Measurements from ENCODE around the gene HOMER3.

HOMER3 gene

GRCh38 chr19:18940769-18941627 is at the start of gene HOMER3:
TSS of gene HOMER3 (minus strand) at chr19:18941217. CDS start at chr19:18938982, 2,235 bp downstream.
- H3K9me3 ChIP-seq (ENCODE audit: control insufficient read depth, insufficient read depth, low read depth, low read length), result no peaks in the 10 kb centered on the region
- H3K27ac ChIP-seq (ENCODE audit: low read depth, low read length), result peak within 1 kb of the TSS; percentile 8; the same call in 1 of the 2 replicates
- peaks cover 14% of the 10 kb centered on the region for H3K4me1 ChIP-seq (ENCODE audit: control insufficient read depth, insufficient read depth, low read length)
- H3K9ac ChIP-seq (ENCODE audit: low read length), result peak within 1 kb of the TSS; percentile 82
- peak within 1 kb of the TSS; percentile 79 for H3K4me3 ChIP-seq (ENCODE audit: low read depth, low read length)
- H3K27me3 ChIP-seq (ENCODE audit: control insufficient read depth, insufficient read depth, low read length), result peaks cover 18% of the 10 kb centered on the region
- peaks cover 10% of the 10 kb centered on the region; the same call in 1 of the 2 replicates for H3K36me3 ChIP-seq (ENCODE audit: control insufficient read depth, insufficient read depth, low read length)

GRCh38 chr19:18990128-18990708 is 49.2 kb upstream of the HOMER3 start:
- no peak overlapping the region for H3K9ac ChIP-seq (ENCODE audit: low read length)
- H3K4me3 ChIP-seq (ENCODE audit: low read depth, low read length), result no peak overlapping the region
- H3K27me3 ChIP-seq (ENCODE audit: control insufficient read depth, insufficient read depth, low read length), result no peaks in the 10 kb centered on the region
- peaks cover 2% of the 10 kb centered on the region; the same call in 1 of the 2 replicates for H3K4me1 ChIP-seq (ENCODE audit: control insufficient read depth, insufficient read depth, low read length)
- H3K27ac ChIP-seq (ENCODE audit: low read depth, low read length), result no peak overlapping the region
- H3K36me3 ChIP-seq (ENCODE audit: control insufficient read depth, insufficient read depth, low read length), result peaks cover 32% of the 10 kb centered on the region
- no peaks in the 10 kb centered on the region for H3K9me3 ChIP-seq (ENCODE audit: control insufficient read depth, insufficient read depth, low read depth, low read length)

GRCh38 chr19:18989316-18989715 is 48.3 kb upstream of the HOMER3 start:
- Histone ChIP-seq H3K4me1 (ENCODE audit: control insufficient read depth, insufficient read depth, low read length) (peaks cover 2% of the 10 kb centered on the region; the same call in 1 of the 2 replicates), H3K27me3 (ENCODE audit: control insufficient read depth, insufficient read depth, low read length) (no peaks in the 10 kb centered on the region), H3K9ac (ENCODE audit: low read length) (no peak overlapping the region), H3K9me3 (ENCODE audit: control insufficient read depth, insufficient read depth, low read depth, low read length) (no peaks in the 10 kb centered on the region), H3K36me3 (ENCODE audit: control insufficient read depth, insufficient read depth, low read length) (peaks cover 23% of the 10 kb centered on the region), H3K4me3 (ENCODE audit: low read depth, low read length) (no peak overlapping the region), H3K27ac (ENCODE audit: low read depth, low read length) (no peak overlapping the region)

GRCh38 chr19:18987456-18987855 is 46.4 kb upstream of the HOMER3 start:
- Histone ChIP-seq H3K4me3 (ENCODE audit: low read depth, low read length) (no peak overlapping the region), H3K9me3 (ENCODE audit: control insufficient read depth, insufficient read depth, low read depth, low read length) (no peaks in the 10 kb centered on the region), H3K36me3 (ENCODE audit: control insufficient read depth, insufficient read depth, low read length) (peaks cover 4% of the 10 kb centered on the region), H3K4me1 (ENCODE audit: control insufficient read depth, insufficient read depth, low read length) (peaks cover 2% of the 10 kb centered on the region; the same call in 1 of the 2 replicates), H3K27ac (ENCODE audit: low read depth, low read length) (no peak overlapping the region), H3K27me3 (ENCODE audit: control insufficient read depth, insufficient read depth, low read length) (peaks cover 4% of the 10 kb centered on the region; the same call in 1 of the 2 replicates), H3K9ac (ENCODE audit: low read length) (no peak overlapping the region)

GRCh38 chr19:18985257-18985656 is 44.2 kb upstream of the HOMER3 start:
- no peaks in the 10 kb centered on the region for H3K9me3 ChIP-seq (ENCODE audit: control insufficient read depth, insufficient read depth, low read depth, low read length)
- peaks cover 5% of the 10 kb centered on the region; the same call in 1 of the 2 replicates for H3K27me3 ChIP-seq (ENCODE audit: control insufficient read depth, insufficient read depth, low read length)
- H3K27ac ChIP-seq (ENCODE audit: low read depth, low read length), result no peak overlapping the region
- H3K4me3 ChIP-seq (ENCODE audit: low read depth, low read length), result no peak overlapping the region
- H3K9ac ChIP-seq (ENCODE audit: low read length), result no peak overlapping the region
- no peaks in the 10 kb centered on the region for H3K36me3 ChIP-seq (ENCODE audit: control insufficient read depth, insufficient read depth, low read length)
- H3K4me1 ChIP-seq (ENCODE audit: control insufficient read depth, insufficient read depth, low read length), result peaks cover 2% of the 10 kb centered on the region; the same call in 1 of the 2 replicates

- no peaks in the 10 kb centered on the region for H3K9me3 ChIP-seq (ENCODE audit: control insufficient read depth, insufficient read depth, low read depth, low read length)
- H3K4me3 ChIP-seq (ENCODE audit: low read depth, low read length), result no peak overlapping the region
- H3K4me1 ChIP-seq (ENCODE audit: control insufficient read depth, insufficient read depth, low read length), result peaks cover 2% of the 10 kb centered on the region; the same call in 1 of the 2 replicates
- no peak overlapping the region for H3K9ac ChIP-seq (ENCODE audit: low read length)
- no peak overlapping the region for H3K27ac ChIP-seq (ENCODE audit: low read depth, low read length)
- peaks cover 5% of the 10 kb centered on the region; the same call in 1 of the 2 replicates for H3K27me3 ChIP-seq (ENCODE audit: control insufficient read depth, insufficient read depth, low read length)
- no peaks in the 10 kb centered on the region for H3K36me3 ChIP-seq (ENCODE audit: control insufficient read depth, insufficient read depth, low read length)
Measured at GRCh38 chr19:18984251-18984650, 43.2 kb upstream of the HOMER3 start.

- peaks cover 5% of the 10 kb centered on the region; the same call in 1 of the 2 replicates for H3K27me3 ChIP-seq (ENCODE audit: control insufficient read depth, insufficient read depth, low read length)
- H3K36me3 ChIP-seq (ENCODE audit: control insufficient read depth, insufficient read depth, low read length), result no peaks in the 10 kb centered on the region
- H3K9me3 ChIP-seq (ENCODE audit: control insufficient read depth, insufficient read depth, low read depth, low read length), result no peaks in the 10 kb centered on the region
- no peak overlapping the region for H3K9ac ChIP-seq (ENCODE audit: low read length)
- peaks cover 2% of the 10 kb centered on the region; the same call in 1 of the 2 replicates for H3K4me1 ChIP-seq (ENCODE audit: control insufficient read depth, insufficient read depth, low read length)
- no peak overlapping the region for H3K4me3 ChIP-seq (ENCODE audit: low read depth, low read length)
- H3K27ac ChIP-seq (ENCODE audit: low read depth, low read length), result no peak overlapping the region
Measured at GRCh38 chr19:18982669-18983068, 41.7 kb upstream of the HOMER3 start.

GRCh38 chr19:18980432-18981020 is 39.5 kb upstream of the HOMER3 start:
- Histone ChIP-seq H3K9ac (ENCODE audit: low read length) (no peak overlapping the region), H3K27ac (ENCODE audit: low read depth, low read length) (no peak overlapping the region), H3K4me1 (ENCODE audit: control insufficient read depth, insufficient read depth, low read length) (no peaks in the 10 kb centered on the region), H3K4me3 (ENCODE audit: low read depth, low read length) (no peak overlapping the region), H3K9me3 (ENCODE audit: control insufficient read depth, insufficient read depth, low read depth, low read length) (no peaks in the 10 kb centered on the region), H3K27me3 (ENCODE audit: control insufficient read depth, insufficient read depth, low read length) (peaks cover 5% of the 10 kb centered on the region; the same call in 1 of the 2 replicates), H3K36me3 (ENCODE audit: control insufficient read depth, insufficient read depth, low read length) (no peaks in the 10 kb centered on the region)

- no peaks in the 10 kb centered on the region for H3K36me3 ChIP-seq (ENCODE audit: control insufficient read depth, insufficient read depth, low read length)
- no peak overlapping the region for H3K27ac ChIP-seq (ENCODE audit: low read depth, low read length)
- H3K4me3 ChIP-seq (ENCODE audit: low read depth, low read length), result no peak overlapping the region
- no peak overlapping the region for H3K9ac ChIP-seq (ENCODE audit: low read length)
- H3K27me3 ChIP-seq (ENCODE audit: control insufficient read depth, insufficient read depth, low read length), result peaks cover 5% of the 10 kb centered on the region; the same call in 1 of the 2 replicates
- H3K4me1 ChIP-seq (ENCODE audit: control insufficient read depth, insufficient read depth, low read length), result no peaks in the 10 kb centered on the region
- H3K9me3 ChIP-seq (ENCODE audit: control insufficient read depth, insufficient read depth, low read depth, low read length), result no peaks in the 10 kb centered on the region
Measured at GRCh38 chr19:18978616-18979015, 37.6 kb upstream of the HOMER3 start.

GRCh38 chr19:18975869-18976268 is 34.9 kb upstream of the HOMER3 start:
- Histone ChIP-seq H3K4me1 (ENCODE audit: control insufficient read depth, insufficient read depth, low read length) (no peaks in the 10 kb centered on the region), H3K27me3 (ENCODE audit: control insufficient read depth, insufficient read depth, low read length) (no peaks in the 10 kb centered on the region), H3K27ac (ENCODE audit: low read depth, low read length) (no peak overlapping the region), H3K36me3 (ENCODE audit: control insufficient read depth, insufficient read depth, low read length) (no peaks in the 10 kb centered on the region), H3K4me3 (ENCODE audit: low read depth, low read length) (no peak overlapping the region), H3K9ac (ENCODE audit: low read length) (no peak overlapping the region), H3K9me3 (ENCODE audit: control insufficient read depth, insufficient read depth, low read depth, low read length) (no peaks in the 10 kb centered on the region)

All from HUES6 (cell line).